Measurements from ENCODE around the gene SMYD3.
"Not testable (repeated sequence)": the region's sequence is repeated elsewhere in the genome, so short reads cannot be mapped to it uniquely, and the experiment has no call there.

SMYD3 gene

DNA sequence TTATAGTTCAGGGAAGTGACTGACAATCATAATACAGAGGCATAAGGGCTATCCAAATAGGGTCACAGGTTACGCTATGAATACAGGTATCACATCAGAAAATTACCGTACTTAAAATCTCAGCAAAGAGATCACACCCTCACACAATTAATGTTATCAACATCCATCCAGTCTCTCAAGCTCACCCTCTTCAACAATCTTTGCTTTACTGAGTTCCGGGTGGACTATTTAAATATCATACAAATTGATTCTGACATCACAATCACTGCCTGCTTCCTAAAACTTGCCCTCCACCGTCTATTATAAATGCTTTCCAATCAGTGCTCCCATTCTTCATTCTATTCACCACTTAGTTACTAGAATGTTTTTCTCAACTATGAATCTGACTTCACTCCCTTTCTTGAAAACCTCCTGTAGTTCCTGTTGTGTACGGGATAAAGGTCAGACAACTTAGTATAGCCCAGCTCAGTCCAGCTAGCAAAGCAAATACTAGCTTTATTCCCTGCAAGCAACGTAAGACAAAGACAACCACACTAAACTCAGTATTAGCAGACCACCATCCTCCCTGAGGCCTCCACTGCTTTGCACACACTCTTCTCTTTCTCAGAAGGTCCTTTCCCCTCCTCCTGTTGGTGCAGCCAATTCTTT lies 398.7 kb downstream of the SMYD3 start:
- DNase-seq (ENCODE audit: low read depth in 2 of 2): no peak

- DNase-seq (ENCODE audit: low read depth in 2 of 2): no peak
These were observed 399.4 kb downstream of the SMYD3 start for GRCh38 chr1:246107516-246108277.

DNA sequence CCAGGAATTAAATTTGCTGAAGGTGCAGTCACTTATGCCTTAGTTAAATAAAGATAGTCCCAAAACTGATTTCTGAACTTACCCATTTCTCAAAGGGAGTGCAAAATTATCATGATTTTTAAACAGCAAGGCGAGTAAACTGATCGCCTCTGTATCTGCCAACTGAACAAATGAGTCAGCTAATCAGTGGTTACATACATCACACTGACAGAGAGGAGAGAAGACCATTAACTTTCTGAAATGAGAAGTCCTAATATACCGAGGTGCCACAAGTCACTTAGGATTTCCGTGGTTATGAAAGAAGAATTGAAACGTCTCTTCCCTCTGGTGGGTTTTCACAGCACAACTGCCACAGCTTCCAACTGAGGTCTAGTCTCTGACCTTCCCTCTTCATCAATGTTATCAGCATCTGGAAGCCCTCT lies 400.7 kb downstream of the SMYD3 start:
- DNase-seq (ENCODE audit: low read depth in 2 of 2): no peak

- DNase-seq (ENCODE audit: low read depth in 2 of 2): no peak
These were observed 402.2 kb downstream of the SMYD3 start for GRCh38 chr1:246104927-246105326.

GRCh38 chr1:246099570-246099969 lies 407.5 kb downstream of the SMYD3 start:
- DNase-seq (ENCODE audit: low read depth in 2 of 2): no peak

DNA sequence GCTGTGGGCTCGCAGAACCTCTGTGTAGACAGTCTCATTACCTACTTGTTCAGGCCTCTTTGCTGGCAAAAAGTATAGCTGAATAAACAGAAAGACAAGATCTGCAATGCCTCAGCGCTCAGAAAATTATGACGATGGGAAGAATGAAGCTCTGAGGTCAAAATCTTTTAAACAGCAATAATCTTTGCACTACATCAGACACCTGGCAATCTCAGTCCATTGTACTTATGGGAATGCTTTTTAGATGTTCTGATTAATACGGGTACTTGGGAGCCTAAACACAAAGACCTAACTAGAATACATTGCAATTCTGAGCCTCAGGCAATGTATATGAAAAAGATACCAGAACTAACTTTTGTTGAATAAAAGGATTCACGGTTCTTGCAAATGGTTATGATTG lies 410.7 kb downstream of the SMYD3 start:
- DNase-seq (ENCODE audit: low read depth in 2 of 2): no peak

GRCh38 chr1:246095443-246095842 lies 411.6 kb downstream of the SMYD3 start:
- no peak for DNase-seq (ENCODE audit: low read depth in 2 of 2)

DNA sequence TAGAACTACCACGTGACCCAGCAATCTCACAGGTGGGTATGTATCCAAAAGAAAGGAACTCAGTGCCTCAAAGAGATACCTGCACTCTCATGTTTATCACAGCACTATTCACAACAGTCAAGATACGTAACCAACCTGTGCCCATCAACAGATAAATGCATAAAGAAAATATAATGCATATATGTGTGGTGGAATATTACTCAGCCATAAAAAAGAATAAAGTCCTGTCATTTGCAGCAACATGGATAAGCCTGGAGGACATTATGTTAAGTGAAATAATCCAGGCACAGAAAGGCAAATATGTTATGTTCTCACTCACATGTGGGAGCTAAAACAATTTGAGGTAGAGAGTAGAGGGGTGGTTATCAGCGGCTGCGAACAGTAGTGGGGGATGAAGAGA lies 413.8 kb downstream of the SMYD3 start:
- no peak for DNase-seq (ENCODE audit: low read depth in 2 of 2)

DNA sequence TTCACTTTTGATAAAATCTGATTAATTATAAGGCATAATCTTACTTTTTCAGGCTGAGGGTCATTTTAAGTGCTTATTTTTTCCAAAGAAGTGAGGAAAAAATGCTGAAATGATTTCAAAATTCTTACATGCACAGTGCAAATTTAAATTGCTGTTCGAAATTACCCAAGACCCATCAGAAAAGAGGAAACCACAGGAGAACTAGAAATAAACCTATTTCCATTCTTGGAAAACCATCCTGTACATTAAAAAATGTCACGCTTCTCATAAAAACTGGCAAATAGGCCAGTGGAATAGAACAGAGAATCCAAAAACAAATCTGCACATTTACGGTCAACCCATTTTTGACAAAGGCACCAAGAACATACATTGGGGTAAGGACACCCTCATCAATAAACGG lies 414.9 kb downstream of the SMYD3 start:
- DNase-seq (ENCODE audit: low read depth in 2 of 2): no peak

- no peak for DNase-seq (ENCODE audit: low read depth in 2 of 2)
These were observed 415.6 kb downstream of the SMYD3 start for GRCh38 chr1:246091477-246091876.

DNA sequence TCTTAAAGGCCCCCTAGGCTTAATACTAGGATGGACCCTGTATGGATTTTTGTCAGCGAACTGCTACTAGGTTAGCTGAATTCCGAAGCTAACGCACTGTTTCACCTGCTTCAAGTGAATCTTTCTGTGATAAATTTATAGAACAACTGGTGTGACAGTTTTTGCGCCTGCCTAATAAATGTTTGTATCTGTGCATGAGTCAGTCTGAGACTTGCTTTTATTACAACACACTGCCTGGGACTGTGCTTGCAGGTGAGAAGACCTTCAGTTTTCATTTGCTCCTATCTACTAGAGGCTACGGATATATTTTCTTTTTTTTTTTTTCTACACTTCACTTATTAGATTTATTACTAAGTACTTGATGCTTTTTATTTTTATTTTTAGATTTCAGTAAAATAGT lies 420.9 kb downstream of the SMYD3 start:
- DNase-seq (ENCODE audit: low read depth in 2 of 2): no peak

DNA sequence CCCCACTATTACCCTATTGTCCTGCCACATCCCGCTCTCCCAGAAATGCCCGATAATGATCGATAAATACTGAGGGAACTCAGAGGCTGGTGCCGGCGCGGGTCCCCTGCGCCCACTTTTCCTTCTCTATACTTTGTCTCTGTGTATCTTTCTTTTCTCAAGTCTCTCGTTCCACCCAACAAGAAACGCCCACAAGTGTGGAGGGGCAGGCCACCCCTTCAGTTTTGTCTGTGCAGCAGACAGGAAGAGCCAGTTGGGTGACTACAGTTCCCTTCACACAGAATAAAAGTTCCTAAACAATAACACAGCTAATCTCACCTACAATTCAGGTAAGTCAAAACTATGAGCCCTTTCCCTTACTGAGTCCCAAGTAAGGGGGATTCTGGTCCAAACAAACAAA lies 423.7 kb downstream of the SMYD3 start:
- DNase-seq (ENCODE audit: low read depth in 2 of 2): no peak

DNA sequence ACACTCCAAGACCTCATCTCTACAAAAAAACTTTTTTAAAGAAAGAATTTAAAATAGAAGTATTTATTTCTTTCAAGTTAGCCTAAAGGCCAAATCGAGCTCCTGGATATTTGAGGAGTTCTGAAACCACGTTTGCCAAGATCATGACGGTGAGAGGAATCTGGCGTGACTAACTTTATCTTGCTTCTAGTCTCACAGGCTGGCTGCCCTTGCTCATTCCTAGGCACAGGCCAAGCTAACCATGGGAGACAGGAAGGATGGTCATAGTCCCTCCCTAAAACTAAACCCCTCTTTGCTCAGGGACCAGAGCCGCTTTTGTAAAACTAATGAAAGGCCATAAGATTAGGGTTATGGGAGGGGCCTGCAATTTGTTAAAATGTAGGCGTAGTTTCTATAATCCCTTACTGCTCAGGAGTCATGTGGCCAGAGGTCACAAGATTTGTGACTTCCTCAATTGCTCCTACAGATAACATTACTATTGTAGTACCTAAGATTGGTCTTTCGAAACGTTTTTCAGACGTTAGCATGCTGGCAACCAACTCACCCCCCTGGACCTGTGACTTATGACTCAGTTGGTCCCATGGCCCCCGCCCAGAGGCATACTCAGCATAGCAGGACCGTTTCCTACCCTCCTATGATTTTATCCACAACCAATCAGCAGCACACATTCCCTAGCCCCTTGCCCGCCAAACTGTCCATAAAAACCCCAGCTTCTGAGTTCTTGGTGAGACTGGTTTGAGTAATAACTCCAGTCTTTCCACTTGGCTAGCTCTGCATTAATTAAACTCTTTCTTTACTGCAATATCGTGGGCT lies 425.0 kb downstream of the SMYD3 start:
- no peak for DNase-seq (ENCODE audit: low read depth in 2 of 2)

GRCh38 chr1:246081138-246081702 lies 425.9 kb downstream of the SMYD3 start:
- no peak for DNase-seq (ENCODE audit: low read depth in 2 of 2)

- DNase-seq (ENCODE audit: low read depth in 2 of 2): no peak
These were observed 427.0 kb downstream of the SMYD3 start for GRCh38 chr1:246080031-246080430.

- DNase-seq (ENCODE audit: low read depth in 2 of 2): no peak
These were observed 428.2 kb downstream of the SMYD3 start for GRCh38 chr1:246078888-246079252.

DNA sequence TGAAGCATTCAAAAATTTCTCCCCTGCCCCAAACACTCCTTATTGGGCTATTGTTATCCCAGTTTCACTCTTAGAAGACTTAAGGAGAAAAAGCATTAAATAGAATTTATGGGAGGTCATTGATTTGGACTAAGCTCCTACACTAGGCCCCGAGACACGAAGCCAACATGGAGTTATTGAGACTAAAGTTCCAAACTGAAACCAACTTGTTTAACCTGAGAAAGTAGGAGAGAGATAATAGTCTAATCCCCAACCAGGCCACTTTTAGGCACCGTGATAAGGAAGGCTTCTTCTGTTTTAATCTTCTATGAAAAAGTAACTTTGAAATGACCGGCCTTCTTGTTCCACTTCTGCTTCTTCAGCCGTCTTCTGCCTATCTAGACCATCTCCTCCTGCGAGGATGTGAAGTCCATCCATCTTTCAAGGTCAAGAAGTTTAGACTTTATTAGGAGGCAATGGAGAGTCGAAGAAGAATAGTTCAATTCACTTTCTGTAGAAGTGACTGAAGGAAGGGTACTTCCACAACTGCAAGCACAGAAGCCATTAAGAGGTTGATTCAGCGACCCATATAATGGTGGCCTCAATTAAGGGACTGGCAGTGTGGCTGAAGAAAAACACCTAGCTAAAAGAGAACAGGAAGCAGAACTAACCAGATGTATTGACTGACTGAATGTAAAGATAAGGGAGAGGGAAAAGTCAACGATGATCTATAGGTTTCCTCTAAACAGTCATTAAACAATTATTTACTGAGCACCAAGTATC lies 428.8 kb downstream of the SMYD3 start:
- DNase-seq (ENCODE audit: low read depth in 2 of 2): no peak

GRCh38 chr1:246077476-246077875 lies 429.6 kb downstream of the SMYD3 start:
- no peak for DNase-seq (ENCODE audit: low read depth in 2 of 2)

DNA sequence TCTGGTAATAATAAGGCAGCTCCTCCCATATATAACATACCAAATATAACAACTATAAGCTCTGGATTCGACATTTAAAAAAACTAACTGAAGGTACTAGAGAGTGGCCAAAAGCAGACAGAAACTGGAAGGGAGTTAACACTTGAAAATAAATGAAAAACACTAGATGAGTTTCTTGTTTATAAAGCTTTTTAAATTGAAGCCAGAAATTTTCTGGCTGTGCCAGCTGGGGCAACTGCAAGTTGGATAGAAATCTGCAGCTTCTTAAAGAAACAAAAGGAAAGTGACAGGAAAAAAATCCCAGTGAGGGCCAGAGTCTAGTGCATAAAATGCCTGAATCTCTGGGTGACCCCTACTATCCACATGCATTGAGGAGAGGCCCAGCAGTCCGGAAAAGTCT lies 432.7 kb downstream of the SMYD3 start:
- no peak for DNase-seq (ENCODE audit: low read depth in 2 of 2)

DNA sequence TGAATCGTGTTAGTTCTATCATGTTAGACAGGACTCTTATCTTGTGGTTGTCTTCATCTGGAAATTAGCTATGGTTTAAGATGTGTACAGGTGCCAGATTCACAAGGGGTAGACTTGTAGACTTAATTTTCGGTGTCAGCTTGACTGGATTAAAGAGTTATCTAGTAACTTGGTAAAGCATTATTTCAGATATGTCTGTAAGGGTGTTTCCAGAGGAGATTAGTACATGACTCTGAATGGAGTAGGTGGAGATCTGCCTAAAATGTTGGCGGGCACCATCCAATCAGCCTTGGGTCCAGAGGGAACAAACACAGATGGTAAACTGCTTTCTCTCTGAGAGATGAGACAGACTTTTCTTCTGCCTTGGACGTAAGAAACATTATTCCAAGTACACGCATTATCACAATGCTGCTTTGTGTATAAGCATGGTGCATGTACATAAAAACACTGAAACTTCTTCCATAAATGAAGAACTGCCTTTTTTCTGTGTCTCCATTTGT lies 434.6 kb downstream of the SMYD3 start:
- DNase-seq (ENCODE audit: low read depth in 2 of 2): no peak

DNA sequence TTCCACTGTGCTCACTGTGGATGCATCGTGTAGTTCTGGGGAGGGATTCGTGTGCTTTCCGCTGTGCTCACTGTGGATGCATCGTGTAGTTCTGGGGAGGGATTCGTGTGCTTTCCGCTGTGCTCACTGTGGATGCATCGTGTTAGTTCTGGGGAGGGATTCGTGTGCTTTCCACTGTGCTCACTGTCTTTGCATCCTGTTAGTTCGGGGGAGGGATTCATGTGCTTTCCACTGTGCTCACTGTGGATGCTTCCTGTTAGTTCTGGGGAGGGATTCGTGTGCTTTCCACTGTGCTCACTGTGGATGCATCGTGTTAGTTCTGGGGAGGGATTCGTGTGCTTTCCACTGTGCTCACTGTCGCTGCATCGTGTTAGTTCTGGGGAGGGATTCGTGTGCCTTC lies 435.1 kb downstream of the SMYD3 start:
- DNase-seq (ENCODE audit: low read depth in 2 of 2): not testable (repeated sequence)

Measured in stimulated activated CD8-positive, alpha-beta memory T cell treated with anti-CD3 and anti-CD28 coated beads, Interleukin-2, amount 100 ng/mL, for 48 hours (primary cell).